ENCODE results near the gene CAMKMT.

Gene CAMKMT

GRCh38 chr2:44325897-44326296, 35.9 kb upstream of the CAMKMT start:
- H3K4me3 ChIP-seq (replicated peaks; ENCODE audit: low read depth, low read length), result no peak overlapping the region
- TF ChIP-seq, protein P1, sequence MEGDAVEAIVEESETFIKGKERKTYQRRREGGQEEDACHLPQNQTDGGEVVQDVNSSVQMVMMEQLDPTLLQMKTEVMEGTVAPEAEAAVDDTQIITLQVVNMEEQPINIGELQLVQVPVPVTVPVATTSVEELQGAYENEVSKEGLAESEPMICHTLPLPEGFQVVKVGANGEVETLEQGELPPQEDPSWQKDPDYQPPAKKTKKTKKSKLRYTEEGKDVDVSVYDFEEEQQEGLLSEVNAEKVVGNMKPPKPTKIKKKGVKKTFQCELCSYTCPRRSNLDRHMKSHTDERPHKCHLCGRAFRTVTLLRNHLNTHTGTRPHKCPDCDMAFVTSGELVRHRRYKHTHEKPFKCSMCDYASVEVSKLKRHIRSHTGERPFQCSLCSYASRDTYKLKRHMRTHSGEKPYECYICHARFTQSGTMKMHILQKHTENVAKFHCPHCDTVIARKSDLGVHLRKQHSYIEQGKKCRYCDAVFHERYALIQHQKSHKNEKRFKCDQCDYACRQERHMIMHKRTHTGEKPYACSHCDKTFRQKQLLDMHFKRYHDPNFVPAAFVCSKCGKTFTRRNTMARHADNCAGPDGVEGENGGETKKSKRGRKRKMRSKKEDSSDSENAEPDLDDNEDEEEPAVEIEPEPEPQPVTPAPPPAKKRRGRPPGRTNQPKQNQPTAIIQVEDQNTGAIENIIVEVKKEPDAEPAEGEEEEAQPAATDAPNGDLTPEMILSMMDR (IDR thresholded peaks at IDR 0.05; ENCODE audit: low read length, missing control alignments), result no peak
- DNase-seq (ENCODE audit: low read depth), result no peak

DNA sequence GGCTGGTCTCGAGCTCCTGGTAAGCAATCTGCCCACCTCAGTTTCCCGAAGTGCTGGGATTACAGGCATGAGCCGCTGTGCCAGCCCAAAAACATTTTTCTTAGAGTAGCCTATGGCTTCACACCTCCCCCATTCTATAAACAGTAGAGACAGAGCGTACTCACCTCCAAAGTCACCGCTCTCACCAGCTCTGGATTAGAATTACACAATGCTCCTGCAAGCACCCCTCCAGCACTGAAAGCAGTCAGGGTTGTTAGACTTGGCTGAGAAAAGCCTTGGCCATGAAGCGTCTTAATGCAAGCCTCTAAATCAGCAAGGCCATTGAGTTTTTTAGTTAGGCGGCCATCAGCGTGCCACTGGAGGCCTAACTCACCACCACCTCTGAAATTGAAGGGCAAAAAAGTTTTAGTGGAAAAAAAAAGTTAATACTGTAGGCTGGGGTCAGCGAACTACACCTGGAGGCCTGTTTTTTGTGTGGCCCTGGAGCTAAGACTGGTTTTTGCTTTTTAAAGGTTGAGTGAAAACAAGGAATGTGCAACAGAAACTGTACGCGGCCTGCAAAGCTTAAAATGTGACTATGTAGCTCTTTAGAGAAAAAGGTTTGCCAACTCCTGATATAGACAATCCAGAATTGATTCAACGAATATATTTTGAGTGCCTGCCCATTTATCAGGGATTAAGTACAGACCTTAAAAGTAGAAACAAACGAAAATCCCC, 35.0 kb upstream of the CAMKMT start:
- DNase-seq (ENCODE audit: low read depth), result no peak
- TF ChIP-seq, protein P1 (IDR thresholded peaks at IDR 0.05; ENCODE audit: low read length, missing control alignments), result no peak
- no peak overlapping the region for H3K4me3 ChIP-seq (replicated peaks; ENCODE audit: low read depth, low read length)

DNA sequence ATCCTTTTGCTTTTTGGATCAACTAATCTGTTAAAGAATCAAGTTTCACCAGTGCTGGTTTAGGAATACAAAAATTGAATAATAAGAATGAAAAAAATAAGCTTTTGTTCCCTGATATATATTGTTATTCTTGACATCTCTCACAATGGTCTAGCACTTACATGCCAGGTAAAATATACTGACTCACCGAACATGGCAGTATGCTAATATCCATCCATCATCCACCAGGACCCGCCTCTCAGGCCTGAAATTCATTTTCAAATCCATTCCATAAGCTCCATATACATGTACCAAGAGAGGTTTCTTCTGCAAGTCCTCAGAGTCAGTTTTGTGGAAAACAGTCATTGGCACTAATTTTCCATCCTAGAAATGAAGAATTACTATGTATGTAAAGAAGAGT, 33.0 kb upstream of the CAMKMT start:
- DNase-seq (ENCODE audit: low read depth), result no peak
- TF ChIP-seq, protein P1 (IDR thresholded peaks at IDR 0.05; ENCODE audit: low read length, missing control alignments), result no peak

DNA sequence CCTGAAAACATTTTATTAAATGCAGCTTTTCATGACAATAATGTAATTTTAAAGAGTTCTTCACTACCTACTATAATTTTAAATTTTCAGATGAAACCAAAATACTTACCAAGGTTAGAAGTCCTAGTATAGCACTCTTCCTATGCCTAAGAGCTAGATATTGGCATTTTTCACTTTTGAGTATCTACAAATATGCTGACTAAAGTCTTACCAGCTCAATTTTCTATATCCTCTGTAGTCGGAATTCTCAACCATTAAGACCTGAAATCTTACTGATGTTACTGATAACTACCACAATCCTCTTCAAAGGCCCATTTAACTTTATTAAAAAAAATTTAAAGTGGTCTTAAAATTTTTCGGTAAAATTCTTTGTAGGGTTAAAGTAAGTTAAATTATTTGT, 32.4 kb upstream of the CAMKMT start:
- no peak for DNase-seq (ENCODE audit: low read depth)
- H3K4me3 ChIP-seq (replicated peaks; ENCODE audit: low read depth, low read length), result no peak overlapping the region
- TF ChIP-seq, protein P1 (IDR thresholded peaks at IDR 0.05; ENCODE audit: low read length, missing control alignments), result no peak

More for the DNA sequence above, 33.0 kb upstream of the CAMKMT start:
- H3K4me3 ChIP-seq (replicated peaks; ENCODE audit: low read depth, low read length), result no peak overlapping the region

DNA sequence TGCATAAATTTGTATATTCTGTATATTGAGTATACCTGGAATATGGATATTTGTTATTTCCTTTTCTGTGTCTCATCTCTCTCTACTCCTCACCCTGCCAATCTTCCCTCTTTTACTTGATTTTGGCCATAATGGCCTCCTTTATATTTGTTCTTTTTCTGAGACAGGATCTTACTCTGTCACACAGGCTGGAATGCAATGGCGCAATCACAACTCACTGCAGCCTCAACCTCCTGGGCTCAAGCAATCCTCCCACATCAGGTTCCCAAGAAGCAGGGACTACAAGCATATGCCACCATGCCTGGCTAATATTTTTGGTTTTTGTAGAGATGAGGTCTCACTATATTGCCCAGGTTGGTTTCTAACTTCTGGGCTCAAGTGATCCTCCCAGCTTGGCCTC, 30.9 kb upstream of the CAMKMT start:
- DNase-seq (ENCODE audit: low read depth), result peak; percentile 80

DNA sequence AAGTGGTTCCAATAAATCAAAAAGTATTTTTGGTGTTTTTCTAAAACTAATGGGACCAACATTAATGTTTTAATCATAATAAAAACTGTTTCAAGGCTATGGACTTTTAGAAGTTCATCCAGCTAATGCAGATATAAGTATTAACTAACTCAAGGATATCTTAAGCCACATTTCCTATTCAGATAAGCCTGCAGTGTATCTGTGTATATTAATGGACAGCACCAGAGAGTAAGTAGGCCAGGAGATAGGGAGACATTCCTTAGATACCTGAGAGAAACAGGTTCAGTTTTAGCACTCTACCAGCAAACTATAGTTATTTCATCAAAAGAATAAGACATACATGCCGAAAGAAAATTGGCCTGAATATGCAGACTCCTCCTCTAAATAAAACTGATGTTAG, 27.8 kb upstream of the CAMKMT start:
- no peak overlapping the region for H3K4me3 ChIP-seq (replicated peaks; ENCODE audit: low read depth, low read length)
- TF ChIP-seq, protein P1 (IDR thresholded peaks at IDR 0.05; ENCODE audit: low read length, missing control alignments), result no peak
- no peak for DNase-seq (ENCODE audit: low read depth)

More for the DNA sequence above, 30.9 kb upstream of the CAMKMT start:
- H3K4me3 ChIP-seq (replicated peaks; ENCODE audit: low read depth, low read length), result no peak overlapping the region
- TF ChIP-seq, protein P1 (IDR thresholded peaks at IDR 0.05; ENCODE audit: low read length, missing control alignments), result no peak
